IMR-90 (cell line): ENCODE results near the gene CLEC16A. TPM values are rescaled to one million over a fixed set of nuclear protein-coding genes. Genes with fewer than 3 reads are reported as not detected.

Experiments
- ATAC-seq: fragments of 200-7000 bp; cut with Tn5 transposase; 2 replicates; pipeline ENCODE4 v1.9.1; 2020; ENCODE audit warnings: low read depth, mild to moderate bottlenecking, moderate library complexity
- BruUV-seq: library from RNA; stranded (reverse); fragments of 400-500 nt; replicated peaks from 2 replicates; lab custom pipeline; 2021; lab: Mats Ljungman, UMichigan
- CTCF ChIA-PET: fragments of 300-600 bp; formaldehyde crosslinking; extraction: SDS; loops from one replicate; lab custom pipeline; 2021; ENCODE audit warnings: antibody characterized with exemption; lab: Yijun Ruan, JAX
- POLR2A ChIA-PET: fragments of 300-600 bp; sonication (Branson Sonifier 250); formaldehyde crosslinking; loops from one replicate; lab custom pipeline; 2022; ENCODE audit warnings: antibody characterized with exemption; ENCODE audit not compliant: unreplicated experiment; lab: Charles Lee
- DNase-seq: peaks from one replicate; pipeline ENCODE4 v3.0.0; 2013
- H2AFZ ChIP-seq: replicated peaks from 2 replicates; pipeline ENCODE3; 2013; ENCODE audit warnings: low read length, mild to moderate bottlenecking; ENCODE audit not compliant: poor library complexity
- H2AK5ac ChIP-seq: 2 replicates; pipeline ENCODE4 v1.6.1; 2013; ENCODE audit warnings: low read depth, low read length, inconsistent platforms
- H2AK9ac ChIP-seq: replicated peaks from 2 replicates; pipeline ENCODE3; 2013; ENCODE audit warnings: mild to moderate bottlenecking, low read depth, low read length, moderate library complexity; ENCODE audit not compliant: poor library complexity
- H2BK120ac ChIP-seq: 2 replicates; pipeline ENCODE4 v1.6.1; 2013; ENCODE audit warnings: low read depth, low read length, inconsistent platforms
- H2BK15ac ChIP-seq: 3 replicates; pipeline ENCODE4 v1.6.1; 2013; ENCODE audit warnings: low read depth, low read length, inconsistent platforms
- H2BK20ac ChIP-seq: 2 replicates; pipeline ENCODE4 v1.6.1; 2013; ENCODE audit warnings: low read depth, mild to moderate bottlenecking, inconsistent platforms, low read length, moderate library complexity
- H2BK5ac ChIP-seq: 2 replicates; pipeline ENCODE4 v1.6.1; 2013; ENCODE audit warnings: mild to moderate bottlenecking, low read depth, low read length, inconsistent platforms; ENCODE audit not compliant: poor library complexity, severe bottlenecking
- H3K14ac ChIP-seq: replicated peaks from 2 replicates; pipeline ENCODE4 v1.6.1; 2013; ENCODE audit warnings: low read depth, low read length, inconsistent platforms
- H3K18ac ChIP-seq: 2 replicates; pipeline ENCODE4 v1.6.1; 2013; ENCODE audit warnings: low read depth, low read length, control low read depth
- H3K23ac ChIP-seq: 2 replicates; pipeline ENCODE4 v1.6.1; 2013; ENCODE audit warnings: low read depth, low read length, inconsistent platforms
- H3K27ac ChIP-seq: 2 replicates; pipeline ENCODE4 v1.5.1; 2013; ENCODE audit warnings: mild to moderate bottlenecking, control low read depth, low read length; ENCODE audit not compliant: insufficient read depth
- H3K27me3 ChIP-seq: 2 replicates; pipeline ENCODE4 v1.6.1; 2013; ENCODE audit warnings: low read length; ENCODE audit not compliant: control insufficient read depth, insufficient read depth
- H3K36me3 ChIP-seq: 2 replicates; pipeline ENCODE4 v1.6.1; 2013; ENCODE audit warnings: low read length, mixed read lengths; ENCODE audit not compliant: control insufficient read depth, insufficient read depth
- H3K4ac ChIP-seq: 2 replicates; pipeline ENCODE4 v1.6.1; 2013; ENCODE audit warnings: low read depth, low read length, inconsistent platforms
- H3K4me1 ChIP-seq: 2 replicates; pipeline ENCODE4 v1.6.1; 2013; ENCODE audit warnings: low read length, mixed read lengths; ENCODE audit not compliant: control insufficient read depth, insufficient read depth
- H3K4me2 ChIP-seq: 2 replicates; pipeline ENCODE4 v1.6.1; 2013; ENCODE audit warnings: low read depth, mild to moderate bottlenecking, control low read depth, low read length, moderate library complexity
- H3K4me3 ChIP-seq: 2 replicates; pipeline ENCODE4 v1.5.1; 2013; ENCODE audit warnings: low read depth, mild to moderate bottlenecking, control low read depth, low read length, moderate library complexity; ENCODE audit not compliant: insufficient read depth
- H3K56ac ChIP-seq: 2 replicates; pipeline ENCODE4 v1.6.1; 2013; ENCODE audit warnings: low read length, inconsistent platforms; ENCODE audit not compliant: insufficient read depth; ENCODE audit errors: extremely low read depth
- H3K79me1 ChIP-seq, 2 experiments: 2 replicates each; pipeline ENCODE4 v1.6.1; 2013; ENCODE audit warnings: low read length in 2 of 2, inconsistent platforms in 1 of 2, low read depth in 1 of 2
- H3K9ac ChIP-seq: 2 replicates; pipeline ENCODE4 v1.6.1; 2013; ENCODE audit warnings: low read depth, low read length, control low read depth
- H3K9me1 ChIP-seq: 2 replicates; pipeline ENCODE4 v1.6.1; 2013; ENCODE audit warnings: low read length, inconsistent platforms; ENCODE audit not compliant: insufficient read depth
- H3K9me3 ChIP-seq: 2 replicates; pipeline ENCODE4 v1.6.1; 2013; ENCODE audit warnings: low read length; ENCODE audit not compliant: control insufficient read depth, insufficient read depth
- H4K20me1 ChIP-seq: 2 replicates; pipeline ENCODE4 v1.6.1; 2013; ENCODE audit warnings: low read length, inconsistent platforms; ENCODE audit not compliant: insufficient read depth
- H4K5ac ChIP-seq: 2 replicates; pipeline ENCODE4 v1.6.1; 2013; ENCODE audit warnings: mild to moderate bottlenecking, low read depth, low read length, control low read depth
- H4K8ac ChIP-seq, 2 experiments: 2 replicates each; pipeline ENCODE4 v1.6.1; 2013; ENCODE audit warnings: low read depth in 2 of 2, low read length in 2 of 2, control low read depth in 1 of 2, inconsistent platforms in 1 of 2
- H4K91ac ChIP-seq: 2 replicates; pipeline ENCODE4 v1.6.1; 2013; ENCODE audit warnings: low read depth, low read length, inconsistent platforms; ENCODE audit not compliant: insufficient read depth
- MXI1 ChIP-seq: IDR thresholded peaks from 2 replicates; pipeline ENCODE4 v1.6.1; 2012; ENCODE audit warnings: low read depth, mild to moderate bottlenecking, low read length, moderate library complexity, borderline replicate concordance
- NFE2L2 ChIP-seq: fragments of 150-350 bp; IDR thresholded peaks from 2 replicates; pipeline ENCODE4 v1.6.1; 2016; ENCODE audit warnings: low read depth, mild to moderate bottlenecking, low read length
- WGBS, 2 experiments: methylation state at CpG; one replicate each; pipeline versions ENCODE4 v1.1.5 to v1.1.7; 2013; ENCODE audit warnings: missing lambda C conversion rate in 2 of 2; ENCODE audit not compliant: insufficient read length in 1 of 2; ENCODE audit errors: extremely low coverage in 2 of 2; 5-methylcytosine and 5-hydroxymethylcytosine counted together
- dilution Hi-C: fragments of 300-500 bp; cut with HindIII; formaldehyde crosslinking; loops from one replicate; pipeline ENCODE4 v1.14.3; 2018; ENCODE audit warnings: low sequenced_read_pairs; ENCODE audit not compliant: unreplicated experiment
- in situ Hi-C: fragments of 300-500 bp; cut with MboI; formaldehyde crosslinking; loops from 3 replicates; pipeline ENCODE4 v1.14.3; 2019; ENCODE audit warnings: low sequenced_read_pairs, inconsistent platforms, mixed read lengths
- intact Hi-C: fragments of 100-400 bp; cut with micrococcal nuclease; formaldehyde crosslinking; loops from 2 replicates; pipeline ENCODE4 v1.10.0; 2022
- polyA plus RNA-seq, 3 experiments: library from polyadenylated mRNA; depleted of rRNA; stranded (reverse); fragments of >200 nt; gene quantifications; 2 replicates each; pipeline ENCODE4 v1.2.3, GENCODE V29; 2012; ENCODE audit warnings: low replicate concordance in 1 of 3
- total RNA-seq: library from RNA; depleted of rRNA; stranded (reverse); fragments of >200 nt; gene quantifications from 2 replicates; pipeline ENCODE4 v1.2.3, GENCODE V29; 2012

Gene CLEC16A
- total and polyA plus RNA-seq, 2 of the 4 experiments (the other 2 are of a cell fraction): 15.9 to 16.5 TPM

GRCh38 chr16:10930755-10931093, 13.6 kb upstream of the CLEC16A start:
- no peak overlapping the region for H4K91ac ChIP-seq
- intact Hi-C loops (no loop called here), dilution Hi-C loops (no loop called here), in situ Hi-C loops (loop anchor here (25.0 kb wide), 1 partner anchor 1818 kb away; no protein-coding TSS in a partner anchor)
- H3K4me3 ChIP-seq: no peak overlapping the region
- H2AK9ac ChIP-seq: no peak overlapping the region
- no peak overlapping the region for H3K23ac ChIP-seq
- no peaks in the 10 kb centered on the region for H3K27me3 ChIP-seq
- WGBS, 2 experiments: 60% methylated on average over 1 of the region's 2 CpGs; no CpG with 5 or more reads in 1 of the 2 experiments
- no peak overlapping the region for H2BK15ac ChIP-seq
- H3K18ac ChIP-seq: no peak overlapping the region
- no peaks in the 10 kb centered on the region for H3K9me3 ChIP-seq
- H3K36me3 ChIP-seq: peaks cover 43% of the 10 kb centered on the region
- H4K20me1 ChIP-seq: peaks cover 56% of the 10 kb centered on the region
- H3K4me2 ChIP-seq: no peak overlapping the region
- peaks cover 30 to 54% of the 10 kb centered on the region in 2 experiments for H3K79me1 ChIP-seq
- H3K27ac ChIP-seq: no peak overlapping the region
- no peak overlapping the region for H3K56ac ChIP-seq
- H3K4ac ChIP-seq: no peak overlapping the region
- H4K5ac ChIP-seq: no peak overlapping the region
- H3K14ac ChIP-seq: no peak overlapping the region
- H4K8ac ChIP-seq: no peak overlapping the region
- no TSS peak for BruUV-seq
- POLR2A ChIA-PET: no interaction called here
- H2BK5ac ChIP-seq: no peak overlapping the region
- H3K4me1 ChIP-seq: peaks cover 3% of the 10 kb centered on the region; the same call in 1 of the 2 replicates
- no peak for DNase-seq
- H2AK5ac ChIP-seq: no peak overlapping the region
- no peak overlapping the region for H2BK120ac ChIP-seq
- H2AFZ ChIP-seq: no peak overlapping the region
- no peak for ATAC-seq
- H3K9me1 ChIP-seq: peaks cover 16% of the 10 kb centered on the region
- CTCF ChIA-PET: no interaction called here
- H2BK20ac ChIP-seq: no peak overlapping the region
- TF ChIP-seq MXI1 (no peak), NFE2L2 (no peak)
- no peak overlapping the region for H3K9ac ChIP-seq
